SK-N-SH (cell line): ENCODE data around the gene MAP7.

Experiments used
- CTCF ChIP-seq: fragments of 200-600 bp; sonication (generic); IDR thresholded peaks from 2 replicates; pipeline ENCODE4 v1.6.1; 2017; ENCODE audit warnings: antibody characterized with exemption, mild to moderate bottlenecking, moderate library complexity
- MAX ChIP-seq: IDR thresholded peaks from 2 replicates; pipeline ENCODE4 v1.4.0; 2012; ENCODE audit warnings: low read depth
- MXI1 ChIP-seq: IDR thresholded peaks from 2 replicates; pipeline ENCODE4 v1.6.1; 2012; ENCODE audit warnings: mild to moderate bottlenecking, low read depth, low read length, improper control_type of control experiment
- NRF1 ChIP-seq: IDR thresholded peaks from 2 replicates; pipeline ENCODE4 v1.6.1; 2012; ENCODE audit warnings: low read depth, mild to moderate bottlenecking, low read length
- ZBTB33 ChIP-seq: IDR thresholded peaks from 2 replicates; pipeline ENCODE4 v1.4.0; 2012; ENCODE audit warnings: low read depth, borderline replicate concordance

DNA sequence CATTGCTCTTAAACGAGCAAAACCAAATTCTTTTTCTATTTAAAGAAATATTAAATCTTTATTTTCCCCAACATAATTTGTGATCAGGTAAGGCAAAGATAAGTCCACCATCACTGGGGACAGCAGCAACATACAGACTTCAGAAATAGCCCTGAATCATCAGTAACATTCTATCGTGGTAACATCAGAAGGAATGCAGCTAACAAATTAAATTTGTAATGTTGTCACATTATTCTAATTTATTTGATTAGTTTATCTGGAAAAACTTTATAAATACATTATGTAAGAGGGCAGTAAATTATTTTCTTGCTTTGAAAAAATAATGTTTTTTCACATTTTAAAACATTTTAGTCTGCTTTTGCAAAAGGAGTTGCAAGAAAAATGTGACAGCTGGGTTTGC, 206.9 kb downstream of the MAP7 start:
- no peak for TF ChIP-seq NRF1
- TF ChIP-seq CTCF: no peak
- no peak for TF ChIP-seq MAX
- TF ChIP-seq ZBTB33: no peak
- TF ChIP-seq MXI1: no peak
